H9 (cell line): ENCODE results near the gene APBA2. TPM values are rescaled to one million over a fixed set of nuclear protein-coding genes. Genes with fewer than 3 reads are reported as not detected.

Experiments
- DNase-seq: peaks from one replicate; pipeline ENCODE4 v3.0.0-alpha.2; 2017
- H2AFZ ChIP-seq: one replicate; pipeline ENCODE4 v1.6.1; 2013; ENCODE audit warnings: mild to moderate bottlenecking, low read length, control low read depth, moderate library complexity
- H2AK5ac ChIP-seq: 2 replicates; pipeline ENCODE4 v1.6.1; 2013; ENCODE audit warnings: low read length, control low read depth, mixed read lengths; ENCODE audit not compliant: insufficient read length
- H2BK120ac ChIP-seq: one replicate; pipeline ENCODE4 v1.6.1; 2013; ENCODE audit warnings: low read depth, mild to moderate bottlenecking, low read length, control low read depth, inconsistent platforms; ENCODE audit not compliant: poor library complexity, severe bottlenecking
- H2BK12ac ChIP-seq: 2 replicates; pipeline ENCODE4 v1.6.1; 2013; ENCODE audit warnings: low read length, control low read depth, mixed read lengths, low read depth; ENCODE audit not compliant: insufficient read length
- H2BK15ac ChIP-seq: 2 replicates; pipeline ENCODE4 v1.6.1; 2013; ENCODE audit warnings: low read depth, low read length, control low read depth
- H2BK20ac ChIP-seq: one replicate; pipeline ENCODE4 v1.6.1; 2013; ENCODE audit warnings: low read depth, mild to moderate bottlenecking, low read length, control low read depth, inconsistent platforms; ENCODE audit not compliant: poor library complexity, severe bottlenecking
- H2BK5ac ChIP-seq: 2 replicates; pipeline ENCODE4 v1.6.1; 2013; ENCODE audit warnings: low read length, control low read depth, mixed read lengths; ENCODE audit not compliant: insufficient read length
- H3K14ac ChIP-seq: 2 replicates; pipeline ENCODE4 v1.6.1; 2013; ENCODE audit warnings: low read length, control low read depth; ENCODE audit not compliant: insufficient read depth
- H3K18ac ChIP-seq: 2 replicates; pipeline ENCODE4 v1.6.1; 2013; ENCODE audit warnings: low read depth, mild to moderate bottlenecking, mixed read lengths, low read length, control low read depth; ENCODE audit not compliant: insufficient read length
- H3K23ac ChIP-seq: 2 replicates; pipeline ENCODE4 v1.6.1; 2013; ENCODE audit warnings: low read length, control low read depth, mixed read lengths, low read depth; ENCODE audit not compliant: insufficient read length
- H3K23me2 ChIP-seq: 2 replicates; pipeline ENCODE4 v1.6.1; 2013; ENCODE audit warnings: low read depth, mild to moderate bottlenecking, mixed read lengths, low read length, control low read depth; ENCODE audit not compliant: insufficient read length, poor library complexity, severe bottlenecking
- H3K27ac ChIP-seq: 2 replicates; pipeline ENCODE4 v1.5.1; 2013; ENCODE audit warnings: low read length, control low read depth, mixed read lengths, low read depth; ENCODE audit not compliant: insufficient read length
- H3K27me3 ChIP-seq: 2 replicates; pipeline ENCODE4 v1.6.1; 2013; ENCODE audit warnings: low read length, control low read depth, inconsistent platforms; ENCODE audit not compliant: insufficient read depth
- H3K4ac ChIP-seq: 2 replicates; pipeline ENCODE4 v1.6.1; 2013; ENCODE audit warnings: low read depth, mild to moderate bottlenecking, control low read depth, inconsistent platforms, low read length, moderate library complexity
- H3K4me1 ChIP-seq: 2 replicates; pipeline ENCODE4 v1.6.1; 2013; ENCODE audit warnings: low read length, control low read depth, inconsistent platforms; ENCODE audit not compliant: insufficient read depth
- H3K4me2 ChIP-seq: 2 replicates; pipeline ENCODE4 v1.6.1; 2013; ENCODE audit warnings: low read length, control low read depth, mixed read lengths; ENCODE audit not compliant: insufficient read length, insufficient read depth
- H3K56ac ChIP-seq: 2 replicates; pipeline ENCODE4 v1.6.1; 2013; ENCODE audit warnings: low read depth, mild to moderate bottlenecking, mixed read lengths, low read length, control low read depth; ENCODE audit not compliant: insufficient read length
- H3K79me1 ChIP-seq: 2 replicates; pipeline ENCODE4 v1.6.1; 2013; ENCODE audit warnings: low read depth, mild to moderate bottlenecking, moderate library complexity, low read length, control low read depth, inconsistent platforms; ENCODE audit not compliant: insufficient read depth, poor library complexity, severe bottlenecking
- H3K79me2 ChIP-seq: 2 replicates; pipeline ENCODE4 v1.6.1; 2013; ENCODE audit warnings: low read length, control low read depth, inconsistent platforms; ENCODE audit not compliant: insufficient read depth
- H3K9ac ChIP-seq: 2 replicates; pipeline ENCODE4 v1.6.1; 2013; ENCODE audit warnings: low read length, control low read depth, mixed read lengths; ENCODE audit not compliant: insufficient read length; ENCODE audit errors: extremely low read depth
- H3K9me3 ChIP-seq: one replicate; pipeline ENCODE4 v1.6.1; 2013; ENCODE audit warnings: low read depth, low read length, inconsistent platforms; ENCODE audit not compliant: control insufficient read depth
- H3T11ph ChIP-seq: one replicate; pipeline ENCODE4 v1.6.1; 2013; ENCODE audit warnings: mild to moderate bottlenecking, low read length, control low read depth, inconsistent platforms
- H4K20me1 ChIP-seq: one replicate; pipeline ENCODE4 v1.6.1; 2013; ENCODE audit not compliant: control insufficient read depth, insufficient read length, insufficient read depth
- H4K5ac ChIP-seq: 2 replicates; pipeline ENCODE4 v1.6.1; 2013; ENCODE audit warnings: low read depth, mild to moderate bottlenecking, mixed read lengths, low read length, control low read depth; ENCODE audit not compliant: insufficient read length
- H4K8ac ChIP-seq: replicated peaks from 2 replicates; pipeline ENCODE4 v1.6.1; 2013; ENCODE audit warnings: low read length, control low read depth, mixed read lengths, low read depth; ENCODE audit not compliant: insufficient read length
- H4K91ac ChIP-seq: 2 replicates; pipeline ENCODE4 v1.6.1; 2013; ENCODE audit warnings: low read depth, mild to moderate bottlenecking, moderate library complexity, mixed read lengths, low read length, control low read depth; ENCODE audit not compliant: insufficient read length
- H3K27ac Mint-ChIP-seq, 3 experiments: 2 replicates in 2 of 3; 3 replicates in 1 of 3; pipeline ENCODE4 v1.8.0; 2020 to 2021; ENCODE audit warnings: mixed read lengths in 3 of 3, mild to moderate bottlenecking in 1 of 3, moderate library complexity in 1 of 3
- H3K27me3 Mint-ChIP-seq: 2 replicates; pipeline ENCODE4 v1.8.0; 2021; ENCODE audit warnings: low read depth, mild to moderate bottlenecking, moderate library complexity, mixed read lengths
- H3K36me3 Mint-ChIP-seq, 3 experiments: 2 replicates in 2 of 3; 3 replicates in 1 of 3; pipeline ENCODE4 v1.8.0; 2020 to 2021; ENCODE audit warnings: low read depth in 3 of 3, mixed read lengths in 3 of 3; ENCODE audit not compliant: insufficient read depth in 1 of 3
- H3K4me1 Mint-ChIP-seq, 2 experiments: 2 replicates each; pipeline ENCODE4 v1.8.0; 2020; ENCODE audit warnings: mixed read lengths in 2 of 2
- H3K4me3 Mint-ChIP-seq, 2 experiments: 2 replicates in 1 of 2; 3 replicates in 1 of 2; pipeline ENCODE4 v1.8.0; 2020 to 2021; ENCODE audit warnings: mild to moderate bottlenecking in 2 of 2, mixed read lengths in 2 of 2, moderate library complexity in 1 of 2
- H3K9me3 Mint-ChIP-seq, 2 experiments: 2 replicates in 1 of 2; 3 replicates in 1 of 2; pipeline ENCODE4 v1.8.0; 2020; ENCODE audit warnings: mild to moderate bottlenecking in 2 of 2, mixed read lengths in 2 of 2, moderate library complexity in 1 of 2
- CTCF ChIP-seq: fragments of 200-600 bp; sonication (generic); conservative IDR thresholded peaks from 3 replicates; pipeline ENCODE4 v1.8.0; 2021; ENCODE audit warnings: antibody characterized with exemption, mild to moderate bottlenecking
- WGBS: extraction: QIAGEN DNeasy Blood & Tissue Kit; methylation state at CpG from one replicate; pipeline ENCODE4 v1.1.7; 2013; ENCODE audit warnings: missing lambda C conversion rate, low lambda C conversion rate, mixed read lengths; ENCODE audit not compliant: insufficient read length; ENCODE audit errors: extremely low coverage; 5-methylcytosine and 5-hydroxymethylcytosine counted together
- total RNA-seq: library from RNA; stranded (reverse); gene quantifications from 2 replicates; pipeline ENCODE4 v1.2.1, GENCODE V29; 2021

APBA2 gene
- total RNA-seq, 1 experiment from 2014 or later = 14.3 TPM

- Histone ChIP-seq H3K79me1 (no peaks in the 10 kb centered on the region), H4K20me1 (no peaks in the 10 kb centered on the region), H4K8ac (no peak overlapping the region), H3K18ac (no peak overlapping the region), H3K79me2 (no peaks in the 10 kb centered on the region), H3K4ac (no peak overlapping the region), H4K5ac (no peak overlapping the region), H4K91ac (no peak overlapping the region), H3T11ph (no peak overlapping the region), H3K14ac (no peak overlapping the region), H2BK5ac (no peak overlapping the region), H3K23ac (no peak overlapping the region), H2AK5ac (no peak overlapping the region), H3K27me3 (no peaks in the 10 kb centered on the region), H3K56ac (no peak overlapping the region), H2BK15ac (no peak overlapping the region), H2BK20ac (no peak overlapping the region), H2BK12ac (no peak overlapping the region), H2AFZ (no peak overlapping the region), H3K4me2 (no peak overlapping the region), H3K27ac (no peak overlapping the region), H3K4me1 (no peaks in the 10 kb centered on the region), H2BK120ac (no peak overlapping the region), H3K9ac (no peak overlapping the region), H3K23me2 (no peaks in the 10 kb centered on the region), H3K9me3 (no peaks in the 10 kb centered on the region)
- Mint-ChIP-seq H3K27ac (no peak overlapping the region), H3K9me3 (no peaks in the 10 kb centered on the region), H3K36me3 (no peaks in the 10 kb centered on the region), H3K27me3 (no peaks in the 10 kb centered on the region), H3K4me3 (no peak overlapping the region), H3K4me1 (peaks cover 0 to 6% of the 10 kb centered on the region in 2 experiments; a peak in 1 of 4 replicates)
- WGBS = no CpG with 5 or more reads among the region's 1 CpG
- TF ChIP-seq CTCF = no peak
- DNase-seq = no peak
Observed at GRCh38 chr15:28964098-28964497, 78.3 kb downstream of the APBA2 start.
